Gastroesophageal sphincter (tissue), 3 donors: ENCODE measurements around the gene RBM17.

Experiments used
- CTCF ChIP-seq, 4 experiments: fragments of 200-600 bp in 2 of 4; fragments of 450-650 bp in 2 of 4; sonication (generic) in 1 of 4; IDR thresholded peaks; one replicate each; pipeline ENCODE4 v1.5.1; 2017 to 2019; ENCODE audit warnings: antibody characterized with exemption in 4 of 4, mild to moderate bottlenecking in 2 of 4, moderate library complexity in 2 of 4
- POLR2A ChIP-seq, 2 donors: fragments of 450-650 bp; IDR thresholded peaks; one replicate each; pipeline ENCODE4 v1.6.1; 2017; ENCODE audit warnings: antibody characterized with exemption in 2 of 2, mild to moderate bottlenecking in 2 of 2, moderate library complexity in 1 of 2

DNA sequence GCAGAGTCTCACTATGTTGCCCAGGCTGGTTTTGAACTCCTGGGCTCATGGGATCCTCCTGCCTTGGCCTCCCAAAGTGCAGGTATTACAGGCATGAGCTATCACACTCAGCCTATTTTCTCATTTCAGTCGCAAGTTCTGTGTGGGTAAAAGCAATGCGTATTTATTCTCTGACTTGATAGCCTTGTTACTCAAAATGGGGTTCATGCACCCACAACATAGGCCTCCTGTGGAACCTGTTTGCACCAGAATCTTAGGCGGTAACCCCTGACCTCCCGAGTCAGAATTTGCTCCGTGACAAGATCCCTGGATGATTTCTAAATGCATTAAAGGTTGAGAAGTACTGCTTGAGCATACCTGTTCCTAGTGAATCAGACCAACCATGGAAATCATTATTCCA, 34.0 kb upstream of the RBM17 start:
- no peak for TF ChIP-seq POLR2A (IDR thresholded peaks at IDR 0.05)
- no peak for TF ChIP-seq CTCF (IDR thresholded peaks at IDR 0.05)
